GM13976 (cell line): ENCODE results near the gene PPP1R26.
"Not testable (repeated sequence)": the region's sequence is repeated elsewhere in the genome, so short reads cannot be mapped to it uniquely, and the experiment has no call there.

ENCODE experiments used
- DNase-seq: peaks from one replicate; pipeline ENCODE4 v3.0.0; 2012; ENCODE audit warnings: low spot score
- CTCF ChIP-seq: IDR thresholded peaks from 2 replicates; pipeline ENCODE4 v1.5.1; 2012; ENCODE audit warnings: borderline replicate concordance, mild to moderate bottlenecking; ENCODE audit not compliant: insufficient read depth; ENCODE audit errors: extremely low read depth, missing control alignments, control extremely low read depth
- in situ Hi-C: fragments of 300-500 bp; cut with MboI; formaldehyde crosslinking; loops from one replicate; pipeline ENCODE4 v1.12.0; 2022; ENCODE audit warnings: low sequenced_read_pairs, mixed read lengths, inconsistent platforms; ENCODE audit not compliant: unreplicated experiment

The PPP1R26 gene

DNA sequence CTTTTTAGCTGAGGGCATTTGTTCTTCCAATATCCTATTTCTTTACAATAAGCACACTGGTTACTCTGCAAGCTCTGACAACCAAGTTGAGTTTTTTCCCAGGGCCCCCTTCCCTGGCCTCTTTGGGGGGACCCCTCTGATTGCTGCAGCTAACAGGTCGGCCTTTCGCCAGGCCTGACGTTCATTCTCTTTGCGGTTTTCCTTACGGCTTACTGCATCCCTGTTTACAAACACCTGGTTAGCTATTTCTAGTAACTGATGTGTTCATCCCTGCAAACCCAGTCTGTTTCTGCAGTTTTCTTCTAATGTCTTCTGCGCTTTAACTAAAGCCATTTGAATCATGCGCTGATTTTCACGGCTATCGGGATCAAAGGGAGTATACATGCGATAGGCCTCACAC lies 37.5 kb upstream of the PPP1R26 start:
- TF ChIP-seq CTCF, result no peak
- in situ Hi-C loops, result no loop called here
- DNase-seq, result no peak

DNA sequence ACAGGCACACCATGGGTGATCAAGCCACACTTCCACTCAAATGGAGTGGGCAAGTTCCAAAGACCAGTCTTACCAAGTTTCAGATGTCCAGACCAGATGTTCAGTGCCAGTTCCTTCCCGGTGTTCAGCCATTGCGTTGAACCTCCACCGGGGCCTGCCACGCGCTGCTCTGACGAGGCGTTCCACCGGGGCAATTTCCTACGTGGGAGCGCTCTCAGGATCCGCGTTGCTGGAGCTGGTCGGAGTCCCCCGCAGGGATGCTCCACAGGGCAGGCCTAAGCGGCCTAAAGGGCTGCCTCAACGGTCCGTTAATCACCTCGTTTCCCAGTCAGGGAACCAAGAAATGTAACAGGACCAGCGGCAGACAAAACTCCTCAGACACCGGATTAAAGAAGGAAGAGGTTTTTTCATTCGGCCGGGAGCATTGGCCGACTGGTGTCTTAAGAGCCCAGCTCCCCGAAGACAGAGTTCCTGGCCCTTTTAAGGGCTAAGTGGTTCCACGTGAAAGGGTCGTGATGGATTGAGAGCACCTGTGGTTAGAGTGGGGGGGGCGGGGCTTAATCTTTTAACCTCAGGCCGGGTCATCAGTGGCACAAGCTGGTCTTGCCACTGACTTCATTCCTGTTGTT lies 35.7 kb upstream of the PPP1R26 start:
- TF ChIP-seq CTCF, result no peak
- no peak for DNase-seq
- in situ Hi-C loops, result no loop called here

- in situ Hi-C loops, result no loop called here
- no peak for TF ChIP-seq CTCF
Measured at GRCh38 chr9:135447126-135447525, 32.5 kb upstream of the PPP1R26 start.

DNA sequence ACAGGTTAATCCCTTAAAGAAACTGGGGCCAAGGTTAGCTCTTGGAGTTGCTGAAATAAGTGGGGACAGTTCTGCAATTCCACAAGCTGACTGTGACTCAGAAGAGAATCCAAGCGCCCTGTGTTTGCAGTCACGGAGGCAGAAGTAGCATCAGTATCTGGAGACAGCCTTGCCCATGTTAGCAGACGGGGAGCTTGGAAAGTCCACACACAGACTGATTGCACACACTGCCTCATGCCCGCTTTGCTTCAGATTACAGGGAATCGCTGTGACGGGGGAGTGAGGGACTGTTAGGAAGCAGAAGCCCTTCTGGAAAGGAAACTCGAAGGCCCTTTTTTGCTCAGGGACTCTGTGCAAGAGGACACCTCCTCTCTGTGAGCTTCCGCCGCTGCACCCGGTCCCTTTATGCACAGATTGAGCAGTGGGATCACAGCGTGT lies 30.9 kb upstream of the PPP1R26 start:
- no peak for DNase-seq
- TF ChIP-seq CTCF, result no peak
- in situ Hi-C loops, result no loop called here

More at GRCh38 chr9:135447126-135447525, 32.5 kb upstream of the PPP1R26 start:
- no peak for DNase-seq

DNA sequence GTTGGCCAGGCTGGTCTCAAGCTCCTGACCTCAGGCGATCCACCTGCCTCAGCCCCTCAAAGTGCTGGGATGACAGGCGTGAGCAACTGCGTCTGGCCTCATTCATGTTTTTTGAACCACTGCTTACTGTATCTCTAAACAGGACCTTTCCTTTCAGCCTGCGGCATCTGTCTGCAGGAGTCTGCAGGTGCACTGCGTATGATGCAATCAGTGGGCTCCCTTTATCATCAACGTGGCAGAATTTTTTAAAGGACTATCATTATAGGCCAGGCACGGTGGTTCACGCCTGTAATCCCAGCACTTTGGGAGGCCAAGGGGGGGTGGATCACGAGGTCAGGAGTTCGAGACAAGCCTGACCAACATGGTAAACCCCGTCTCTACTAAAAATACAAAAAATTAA lies 30.1 kb upstream of the PPP1R26 start:
- DNase-seq, in situ Hi-C loops: not testable (repeated sequence)

DNA sequence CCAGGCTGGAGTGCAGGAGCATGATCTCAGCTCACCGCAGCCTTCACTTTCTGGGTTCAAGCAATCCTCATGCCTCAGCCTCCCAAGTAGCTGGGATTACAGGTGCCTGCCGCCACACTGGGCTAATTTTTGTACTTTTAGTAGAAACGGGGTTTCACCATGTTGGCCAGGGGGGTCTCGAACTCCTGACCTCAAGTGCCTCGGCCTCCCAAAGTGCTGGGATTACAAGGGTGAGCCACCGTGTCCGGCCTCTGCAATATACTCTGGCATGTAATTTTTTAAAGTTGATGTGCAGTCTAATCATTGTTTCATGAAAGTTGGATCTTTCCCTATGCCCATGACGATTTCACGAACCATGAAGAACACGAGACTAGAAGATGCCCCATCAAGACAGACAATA lies 28.6 kb upstream of the PPP1R26 start:
- no peak for DNase-seq
- in situ Hi-C loops, result no loop called here
- no peak for TF ChIP-seq CTCF

DNA sequence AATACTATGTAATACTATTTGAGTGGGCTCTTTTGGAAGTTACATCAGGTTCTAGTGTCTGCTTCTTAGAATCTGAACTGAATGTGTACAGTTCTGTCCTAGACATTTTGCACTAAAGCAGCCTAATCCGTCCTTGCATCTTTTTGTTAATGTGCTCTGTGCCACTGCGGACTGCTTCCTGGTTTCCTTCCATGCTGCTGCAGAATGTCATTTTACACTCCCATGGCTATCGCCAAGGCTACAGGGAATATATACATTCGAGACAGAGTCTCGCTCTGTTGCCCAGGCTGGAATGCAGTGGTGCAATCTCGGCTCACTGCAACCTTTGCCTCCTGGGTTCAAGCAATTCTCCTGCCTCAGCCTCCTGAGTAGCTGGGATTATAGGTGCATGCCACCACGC lies 27.7 kb upstream of the PPP1R26 start:
- in situ Hi-C loops, DNase-seq: not testable (repeated sequence)

DNA sequence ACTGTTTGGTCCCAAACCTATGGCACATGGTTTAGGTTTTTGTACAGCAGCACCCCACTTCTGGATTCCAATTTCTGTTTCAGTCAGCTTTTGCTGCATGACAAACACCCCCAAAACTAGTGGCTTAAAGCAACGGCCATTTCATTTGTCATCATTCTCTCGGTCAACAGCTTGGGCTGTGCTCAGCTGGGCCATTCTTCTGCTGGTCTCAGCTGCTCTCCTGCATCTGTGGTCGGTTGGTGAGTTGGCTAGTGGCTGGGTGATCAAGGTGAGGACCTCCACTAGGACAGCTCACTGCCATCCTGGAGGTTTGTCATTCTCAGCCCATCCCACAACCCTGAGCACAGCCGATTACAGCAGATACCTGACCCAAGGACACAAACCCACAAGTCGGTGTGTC lies 24.8 kb upstream of the PPP1R26 start:
- in situ Hi-C loops, result no loop called here
- TF ChIP-seq CTCF, result no peak
- no peak for DNase-seq
